Measurements from ENCODE around the gene MAPK11.

GRCh38 chr22:50280022-50280707, 10.0 kb upstream of the MAPK11 start:
- TF ChIP-seq CTCF (IDR thresholded peaks at IDR 0.05; ENCODE audit: borderline replicate concordance, extremely low read depth, low read length, poor library complexity, severe bottlenecking) (no peak), EZH2 (IDR thresholded peaks at IDR 0.05; ENCODE audit: borderline replicate concordance, low read depth, low read length, severe bottlenecking) (no peak)

Measured in DND-41 (cell line).